GM18519 (cell line): ENCODE results near the gene METTL27.
"Not testable (repeated sequence)": the region's sequence is repeated elsewhere in the genome, so short reads cannot be mapped to it uniquely, and the experiment has no call there.

Experiments used
- ATAC-seq: cut with Tn5 transposase; IDR thresholded peaks from one replicate; pipeline ENCODE4 v1.9.1; 2021; ENCODE audit warnings: mild to moderate bottlenecking, moderate library complexity; ENCODE audit not compliant: unreplicated experiment, low FRiP score

Gene METTL27, protein sequence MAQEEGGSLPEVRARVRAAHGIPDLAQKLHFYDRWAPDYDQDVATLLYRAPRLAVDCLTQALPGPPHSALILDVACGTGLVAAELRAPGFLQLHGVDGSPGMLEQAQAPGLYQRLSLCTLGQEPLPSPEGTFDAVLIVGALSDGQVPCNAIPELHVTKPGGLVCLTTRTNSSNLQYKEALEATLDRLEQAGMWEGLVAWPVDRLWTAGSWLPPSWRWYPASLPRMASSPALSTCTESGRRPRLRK

GRCh38 chr7:73842067-73842976, at the start of gene METTL27:
Gene METTL27, minus strand, starts transcription at chr7:73842516. Its CDS starts 376 bp downstream, at chr7:73842140.
- ATAC-seq = peak; percentile 90

DNA sequence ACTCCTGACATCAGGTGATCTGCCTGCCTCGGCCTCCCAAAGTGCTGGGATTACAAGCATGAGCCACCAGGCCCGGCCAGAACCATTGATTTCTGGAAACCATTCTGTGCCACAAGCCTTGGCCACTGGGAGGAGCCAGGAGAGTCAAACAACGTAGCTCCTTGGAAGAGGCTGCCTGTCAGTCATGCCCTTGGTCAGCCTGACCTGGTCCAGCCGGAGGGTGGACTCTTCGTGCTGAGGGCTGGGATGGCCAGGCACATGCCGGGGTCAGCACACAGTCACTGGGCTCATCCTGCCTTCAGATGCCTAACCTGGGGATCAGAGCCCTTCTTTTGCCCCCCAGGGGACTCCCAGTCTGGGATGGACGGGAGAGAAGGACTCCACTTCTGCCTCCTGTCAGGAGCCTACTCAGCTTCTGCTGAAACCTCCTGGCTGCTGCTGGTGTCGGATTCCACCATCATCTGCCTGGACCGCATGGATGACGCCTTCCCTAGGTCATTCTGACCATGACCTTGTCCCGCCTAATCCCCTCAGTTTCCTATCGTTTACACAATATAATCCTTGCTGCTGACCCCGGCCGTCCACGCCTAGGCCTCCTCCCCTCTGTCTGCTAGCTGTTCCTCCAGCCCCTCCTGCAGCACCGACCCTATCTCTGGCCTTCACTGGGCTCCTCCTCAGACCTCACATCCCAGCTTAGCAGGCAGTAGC, 49.0 kb upstream of the METTL27 start:
- ATAC-seq = no peak

DNA sequence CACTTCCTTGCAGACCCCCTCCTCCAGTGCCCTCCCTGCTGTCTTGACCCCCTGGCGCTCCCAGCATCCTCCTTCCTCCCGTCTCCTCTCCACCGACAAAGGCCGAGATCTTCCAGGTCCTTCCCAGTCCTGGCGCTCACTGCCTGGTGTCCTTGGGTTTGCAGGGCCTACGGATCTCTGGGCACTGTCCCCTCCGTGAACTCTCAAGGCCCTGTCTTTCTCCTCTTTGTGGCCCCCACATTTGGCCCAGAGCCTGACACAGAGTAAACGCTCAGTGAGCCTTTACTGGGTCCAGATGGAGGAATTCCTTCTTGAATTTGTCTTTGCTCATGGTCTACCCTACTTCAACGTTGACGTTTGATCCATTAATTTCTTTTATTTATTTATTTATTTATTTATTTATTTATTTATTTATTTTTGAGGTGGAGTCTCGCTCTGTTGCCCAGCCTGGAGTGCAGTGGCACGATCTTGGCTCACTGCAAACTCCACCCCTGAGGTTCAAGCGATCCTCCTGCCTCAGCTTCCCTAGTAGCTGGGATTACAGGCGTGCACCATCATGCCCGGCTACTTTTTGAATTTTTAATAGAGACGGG, 48.3 kb upstream of the METTL27 start:
- no peak for ATAC-seq

DNA sequence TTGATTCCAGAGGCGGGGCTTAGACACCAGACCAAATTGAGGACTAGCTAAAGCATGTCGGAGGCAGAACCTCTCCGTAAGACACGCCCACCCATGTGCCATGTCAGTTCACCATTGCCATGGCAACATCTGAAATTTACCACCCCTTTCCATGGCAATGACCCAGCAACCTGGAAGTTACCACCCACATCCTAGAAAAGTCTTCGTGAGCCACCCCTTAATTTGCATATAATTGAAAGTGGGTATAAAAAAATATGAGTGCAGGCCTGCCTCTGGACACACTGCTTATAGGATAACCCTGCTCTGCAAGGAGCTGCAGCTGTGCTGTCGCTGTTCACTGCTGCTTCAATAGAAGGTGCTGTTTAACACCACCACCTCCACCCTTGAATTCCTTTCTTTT, 46.6 kb upstream of the METTL27 start:
- no peak for ATAC-seq

DNA sequence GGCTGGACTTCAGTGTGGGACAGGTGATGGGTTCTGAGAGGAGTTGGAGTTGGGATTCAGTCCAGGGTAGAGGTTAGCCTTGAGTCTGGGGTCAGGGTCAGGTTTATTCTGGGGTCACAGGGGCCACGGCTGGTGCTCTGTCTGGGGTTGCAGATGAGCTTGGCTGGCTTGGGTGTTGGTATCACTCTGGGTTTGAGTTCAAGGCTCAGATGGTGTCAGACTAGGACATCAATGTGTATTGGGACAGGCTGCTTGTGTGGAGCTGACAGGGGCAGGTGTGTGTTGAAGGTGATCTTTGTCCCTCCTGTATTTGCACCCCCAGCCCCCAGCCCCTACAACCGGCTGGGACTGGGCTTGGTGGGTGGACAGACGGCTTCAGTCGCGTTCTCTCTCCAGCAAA, 45.4 kb upstream of the METTL27 start:
- no peak for ATAC-seq

DNA sequence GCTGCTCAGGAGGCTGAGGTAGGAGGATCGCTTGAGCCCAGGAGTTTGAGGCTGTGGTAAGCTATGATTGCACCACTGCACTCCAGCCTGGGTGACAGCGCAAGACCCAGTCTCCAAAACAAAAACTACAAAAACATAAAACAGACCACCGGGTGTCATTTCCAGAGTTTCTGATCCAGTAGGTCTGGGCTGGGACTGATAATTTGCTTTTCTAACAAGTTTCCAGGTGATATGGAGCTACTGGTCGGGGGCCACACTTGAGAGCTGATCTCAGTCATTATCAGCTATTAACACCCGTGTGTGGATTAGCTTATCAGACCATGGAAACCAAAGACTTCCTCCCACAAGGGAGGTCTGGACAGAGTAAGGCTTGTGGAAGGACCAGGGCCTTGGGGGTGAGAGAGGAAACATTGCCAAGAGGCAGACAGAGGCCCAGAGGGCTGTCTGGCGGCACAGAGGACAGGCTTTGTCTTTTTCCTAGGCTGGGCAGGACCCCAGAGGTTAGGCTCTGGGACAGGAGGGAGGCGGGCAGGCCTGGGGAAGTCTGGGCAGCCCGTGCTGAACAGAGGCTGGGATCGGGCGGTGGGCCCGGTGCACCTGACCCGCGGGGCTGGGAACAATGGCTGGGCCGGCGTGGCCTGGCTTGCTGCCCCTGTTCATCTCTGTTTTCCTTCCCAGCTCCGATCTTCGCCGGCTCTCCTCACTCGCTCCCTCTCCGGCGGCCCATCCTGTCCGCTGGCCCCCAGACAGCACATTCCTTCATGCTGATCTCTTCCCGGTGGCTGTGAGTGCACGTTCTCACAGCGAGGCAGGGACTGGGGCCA, 43.9 kb upstream of the METTL27 start:
- ATAC-seq = no peak

DNA sequence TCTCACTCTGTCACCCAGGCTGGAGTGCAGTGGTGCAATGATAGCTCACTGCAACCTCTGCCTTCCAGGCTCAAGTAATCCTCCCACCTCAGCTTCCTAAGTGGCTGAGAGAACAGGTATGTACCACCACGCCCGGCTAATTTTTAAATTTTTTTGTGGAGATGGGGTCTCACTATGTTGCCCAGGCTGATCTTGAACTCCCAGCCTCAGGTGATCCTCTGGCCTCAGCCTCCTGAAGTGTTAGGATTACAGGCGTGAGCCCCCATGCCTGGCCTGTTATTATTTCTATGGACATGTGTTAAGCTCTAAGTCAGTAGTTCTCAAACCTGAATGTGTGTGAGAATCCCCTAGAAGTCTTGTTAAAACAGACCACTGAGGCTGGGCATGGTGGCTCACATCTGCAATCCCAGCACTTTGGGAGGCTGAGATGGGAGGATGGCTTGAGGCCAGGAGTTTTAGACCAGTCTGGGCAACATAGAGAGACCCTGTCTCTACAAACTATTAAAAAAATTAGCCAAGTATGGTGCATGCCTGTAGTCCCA, 43.2 kb upstream of the METTL27 start:
- no peak for ATAC-seq

GRCh38 chr7:73884867-73885422, 42.6 kb upstream of the METTL27 start:
- not testable (repeated sequence) for ATAC-seq

DNA sequence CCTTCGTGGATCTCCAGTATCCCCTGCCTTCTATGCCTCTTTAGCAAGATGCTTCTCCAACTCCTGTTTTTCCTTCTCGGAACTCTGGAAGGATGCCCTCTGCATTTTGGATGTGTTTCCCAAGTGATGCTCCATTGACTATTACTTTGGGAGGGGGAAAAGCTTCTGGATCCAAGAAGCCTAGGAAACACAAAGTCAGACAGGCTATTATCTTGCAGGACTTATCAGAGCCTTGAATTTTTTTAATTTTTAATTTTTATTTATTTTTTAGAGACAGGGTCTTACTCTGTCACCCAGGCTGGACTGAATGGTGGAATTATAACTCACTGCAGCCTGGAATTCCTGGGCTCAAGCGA, 39.7 kb upstream of the METTL27 start:
- no peak for ATAC-seq

- ATAC-seq = no peak
Measured at GRCh38 chr7:73881352-73882046, 39.2 kb upstream of the METTL27 start.

GRCh38 chr7:73880755-73881328, 38.5 kb upstream of the METTL27 start:
- no peak for ATAC-seq

DNA sequence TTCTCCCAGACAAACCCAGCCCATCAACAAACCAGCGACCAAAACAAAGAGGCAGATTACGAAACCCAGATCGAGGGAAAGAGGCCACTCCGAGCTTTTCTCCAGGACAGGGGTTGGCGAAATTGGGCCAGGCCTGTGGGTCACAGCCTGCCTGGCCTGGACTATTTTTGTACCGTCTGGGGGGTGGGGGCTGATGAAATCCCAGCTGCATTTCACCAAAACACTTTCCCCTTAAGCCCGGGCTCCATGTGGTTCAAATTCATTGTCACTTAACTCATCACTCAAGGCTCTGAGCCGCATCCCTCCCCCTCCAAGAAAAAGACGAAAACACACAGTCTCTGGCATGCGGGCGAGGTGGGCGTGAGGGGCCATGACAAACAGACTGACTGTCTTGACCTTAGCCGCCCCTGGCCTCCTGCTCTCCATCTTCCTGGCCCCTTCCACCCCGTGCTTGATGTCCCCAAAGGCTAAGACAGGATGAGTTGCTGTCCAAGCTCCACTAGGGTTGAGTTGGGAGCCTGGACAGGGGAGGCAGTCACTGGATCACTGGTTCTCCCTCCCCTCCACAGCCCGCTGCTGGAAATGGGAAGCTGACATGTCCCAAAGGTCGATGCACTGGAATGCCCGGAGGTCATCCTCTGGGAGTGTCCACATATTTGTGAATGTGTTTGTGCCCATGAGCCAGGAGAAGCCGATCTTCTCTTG, 37.8 kb upstream of the METTL27 start:
- ATAC-seq = no peak

DNA sequence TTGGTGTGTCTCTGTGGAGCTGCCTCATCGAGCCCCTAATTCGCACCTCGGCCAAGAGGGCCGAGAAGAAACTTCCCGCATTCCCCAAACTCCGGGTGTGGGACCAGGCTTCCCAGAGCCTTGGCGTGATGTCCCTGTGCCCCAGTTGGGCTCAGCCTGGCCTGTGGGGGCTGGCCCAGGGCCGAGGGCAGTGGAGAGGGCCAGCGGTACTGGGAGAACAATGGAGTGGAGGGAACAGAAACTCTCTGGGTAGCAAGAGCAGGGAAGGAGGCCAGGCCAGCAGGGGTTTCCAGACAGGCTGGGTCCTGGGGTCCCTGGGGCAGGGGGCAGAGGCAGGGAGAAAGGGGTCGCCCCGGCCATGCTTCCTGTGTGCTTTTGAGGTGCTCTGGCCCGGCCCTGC, 34.7 kb upstream of the METTL27 start:
- no peak for ATAC-seq

GRCh38 chr7:73876361-73876760, 34.0 kb upstream of the METTL27 start:
- no peak for ATAC-seq

DNA sequence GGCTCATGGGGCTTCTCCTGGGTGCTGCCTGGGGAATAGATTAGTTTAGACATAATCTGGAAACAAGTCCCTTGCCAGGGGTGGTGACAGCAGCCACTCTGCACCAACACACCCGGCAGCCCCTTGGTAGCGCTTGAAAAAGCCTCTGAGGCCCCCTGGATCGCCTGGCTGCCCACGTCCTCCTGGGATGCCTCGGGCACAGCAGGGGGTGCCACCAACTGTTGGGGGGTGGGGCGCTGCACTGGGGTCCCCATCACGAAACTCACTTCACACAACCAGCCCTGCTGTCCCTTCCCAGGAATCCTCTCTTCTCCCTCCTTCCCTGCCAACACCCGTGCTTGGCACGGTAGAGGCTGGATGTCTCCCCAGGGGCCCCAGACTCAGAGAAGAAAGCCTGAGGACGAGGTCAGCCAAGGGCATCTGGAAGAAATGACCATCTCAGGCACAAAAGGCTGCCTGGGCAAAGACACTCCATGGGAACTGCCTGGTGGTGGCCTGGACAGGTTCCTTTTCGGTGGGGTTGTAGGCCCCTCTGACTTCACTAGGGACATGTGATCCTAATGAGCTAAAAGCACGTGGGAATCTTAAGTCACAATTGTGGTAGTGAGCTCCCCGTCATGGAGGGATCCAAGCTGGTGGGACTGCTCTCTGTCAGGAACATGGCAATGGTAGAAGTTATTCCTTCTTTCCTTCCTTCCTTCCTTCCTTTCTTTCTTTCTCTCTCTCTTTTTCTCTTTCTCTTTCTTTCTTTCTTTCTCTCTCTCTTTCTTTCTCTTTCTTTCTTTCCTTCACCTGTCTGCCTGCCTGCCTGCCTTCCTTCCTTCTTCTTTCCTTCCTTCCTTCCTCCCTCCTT, 30.0 kb upstream of the METTL27 start:
- ATAC-seq = no peak

DNA sequence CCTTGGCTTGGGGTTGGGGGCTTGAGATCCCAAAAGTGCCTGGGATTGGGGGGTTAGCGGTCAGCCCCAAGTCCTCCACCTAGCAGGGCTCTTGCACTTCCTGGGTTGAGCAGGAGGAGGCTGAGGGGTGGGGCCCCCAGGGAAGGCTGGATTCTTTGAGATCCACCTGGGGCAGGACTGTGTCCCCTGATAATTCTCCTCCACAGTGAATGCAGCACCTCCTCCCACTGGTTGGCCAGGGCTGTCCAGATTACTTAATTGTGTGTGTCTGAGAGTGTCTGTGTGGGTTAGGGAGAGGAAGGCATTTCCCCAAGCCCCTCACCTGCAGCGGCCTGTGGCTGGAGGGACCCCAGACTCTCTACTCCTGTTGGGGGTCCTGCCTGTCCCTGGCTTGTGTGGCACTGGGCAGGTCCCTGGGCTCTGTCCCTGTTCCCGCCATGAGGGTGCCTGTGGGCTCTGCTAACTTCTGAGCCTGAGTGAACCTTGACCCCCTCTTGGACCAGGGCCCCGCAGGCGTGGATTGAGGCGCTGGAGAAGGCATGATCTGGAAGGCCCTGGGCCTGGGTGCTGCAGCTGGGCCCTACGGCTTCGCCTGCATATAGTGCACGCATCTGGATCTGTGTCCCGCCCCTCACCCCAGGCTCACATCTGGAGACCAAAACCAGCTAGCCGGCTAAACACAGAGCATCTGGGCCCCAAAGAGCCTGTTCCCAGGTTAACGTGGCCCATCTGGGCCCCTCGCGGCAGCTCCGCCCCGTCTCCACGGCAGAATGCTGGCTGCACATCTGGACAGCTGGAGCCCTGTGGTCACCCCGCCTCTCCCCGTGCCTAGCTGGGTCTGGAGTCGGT, 29.1 kb upstream of the METTL27 start:
- ATAC-seq = no peak
